Gastrocnemius medialis (tissue), 4 donors: ENCODE measurements around the gene WAPL. TPM values are rescaled to one million over a fixed set of nuclear protein-coding genes. Genes with fewer than 3 reads are reported as not detected.

Experiments
- ATAC-seq, 2 donors: fragments of 150-250 bp; one replicate each; pipeline ENCODE4 v1.9.1; 2016
- DNase-seq, 2 donors: peaks; one replicate each; pipeline ENCODE4 v3.0.0-alpha.2; 2019
- H3K27ac ChIP-seq, 4 donors: fragments of 200-600 bp; sonication (generic); 1 replicate in 1 of 4; 2 replicates in 3 of 4; pipeline ENCODE4 v1.5.1; 2016 to 2018; ENCODE audit warnings: mild to moderate bottlenecking in 2 of 4, moderate library complexity in 1 of 4
- H3K27me3 ChIP-seq, 3 donors: fragments of 200-600 bp; sonication (generic) in 2 of 3; 1 replicate in 1 of 3; 2 replicates in 2 of 3; pipeline versions ENCODE4 v1.5.1 to v1.6.0; 2016 to 2019; ENCODE audit warnings: mild to moderate bottlenecking in 1 of 3, moderate library complexity in 1 of 3
- H3K36me3 ChIP-seq, 2 donors: fragments of 200-600 bp; sonication (generic) in 1 of 2; one replicate each; pipeline ENCODE4 v1.5.1; 2017 to 2018
- H3K4me1 ChIP-seq, 2 donors: fragments of 200-600 bp; sonication (generic) in 1 of 2; one replicate each; pipeline ENCODE4 v1.5.1; 2016 to 2017; ENCODE audit warnings: mild to moderate bottlenecking in 2 of 2
- H3K4me3 ChIP-seq, 4 donors: fragments of 200-600 bp; sonication (generic) in 3 of 4; 1 replicate in 1 of 4; 2 replicates in 3 of 4; pipeline ENCODE4 v1.5.1; 2016 to 2019; ENCODE audit warnings: mild to moderate bottlenecking in 2 of 4
- H3K9me3 ChIP-seq, 3 donors: fragments of 200-600 bp; sonication (generic) in 2 of 3; 1 replicate in 1 of 3; 2 replicates in 2 of 3; pipeline ENCODE4 v1.5.1; 2016 to 2019
- POLR2A ChIP-seq, 2 donors: fragments of 450-650 bp; IDR thresholded peaks; one replicate each; pipeline ENCODE4 v1.6.1; 2017; ENCODE audit warnings: antibody characterized with exemption in 2 of 2, mild to moderate bottlenecking in 2 of 2, moderate library complexity in 2 of 2
- in situ Hi-C, 4 donors: fragments of 200-750 bp; cut with MboI; loops; one replicate each; pipeline versions ENCODE4 v1.15.0 to v1.8.0; 2017; ENCODE audit warnings: low sequenced_read_pairs in 4 of 4
- intact Hi-C: fragments of 100-400 bp; cut with DNase I; formaldehyde crosslinking; loops from one replicate; pipeline ENCODE4 v1.15.1; 2023; ENCODE audit warnings: low total_unique reads
- total RNA-seq, 4 donors: library from RNA; depleted of rRNA; stranded (reverse); fragments of >200 nt; gene quantifications; one replicate each; pipeline versions ENCODE4 v1.1.0 to v1.2.3, GENCODE V29; 2016
- TF ChIP-seq, protein P1 (sequence below), 5 experiments: fragments of 450-650 bp in 3 of 5; fragments of 200-600 bp in 2 of 5; sonication (generic) in 2 of 5; IDR thresholded peaks in 4 of 5; conservative IDR thresholded peaks in 1 of 5; 1 replicate in 4 of 5; 2 replicates in 1 of 5; pipeline ENCODE4 v1.5.1; 2016 to 2019; ENCODE audit warnings: antibody characterized with exemption in 5 of 5, mild to moderate bottlenecking in 3 of 5, moderate library complexity in 3 of 5

Gene WAPL
- total RNA-seq, 4 donors from 2014 or later: 36.9 to 43.4 (median 39.6) TPM

DNA sequence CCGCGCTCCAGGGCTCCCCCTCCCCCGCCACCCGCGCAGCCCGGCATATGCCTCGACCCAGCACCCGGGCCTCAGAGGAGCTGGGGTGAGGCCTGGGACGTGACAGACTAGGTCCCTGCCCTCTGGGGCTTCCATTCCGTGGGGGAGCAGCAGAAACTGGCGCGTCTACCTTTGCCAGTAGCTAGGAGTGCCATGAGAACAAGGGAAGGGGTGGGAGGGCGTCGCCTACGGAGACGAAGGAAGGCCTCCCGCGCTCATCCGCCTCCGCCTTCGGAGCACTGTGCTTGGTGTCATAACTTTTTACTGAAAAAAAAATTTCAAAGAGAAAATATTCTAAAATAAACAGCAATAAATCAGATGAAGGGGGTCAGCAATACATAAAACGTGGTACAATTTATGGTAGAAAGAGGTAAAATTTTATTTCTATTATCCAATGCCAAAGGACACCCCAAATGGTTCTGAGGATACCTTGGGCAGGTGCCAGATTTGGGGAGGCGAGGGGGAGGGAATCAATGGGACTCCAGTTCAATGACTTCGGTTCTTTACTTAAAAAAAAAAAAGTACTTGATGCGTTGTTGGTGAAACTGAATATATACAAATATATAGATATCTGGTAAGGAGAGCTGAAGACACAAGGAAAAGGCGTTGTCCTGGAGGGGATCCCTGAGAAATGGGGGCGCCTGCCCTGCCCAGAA, 119.9 kb downstream of the WAPL start:
- H3K9me3 ChIP-seq: no peaks in the 10 kb centered on the region
- H3K4me3 ChIP-seq: peak overlapping the region; percentile 56 to 92 (median 67)
- H3K27ac ChIP-seq: no peak overlapping the region
- peaks cover 5 to 13% (median 10%) of the 10 kb centered on the region in 3 donors for H3K27me3 ChIP-seq
- intact Hi-C loops: loop anchor here (2.0 kb wide), 2 partner anchors 37 to 119 kb away; partner anchors contain the start of gene WAPL
- no peaks in the 10 kb centered on the region for H3K36me3 ChIP-seq
- in situ Hi-C loops: no loop called here
- no peak for DNase-seq
- TF ChIP-seq, protein P1, sequence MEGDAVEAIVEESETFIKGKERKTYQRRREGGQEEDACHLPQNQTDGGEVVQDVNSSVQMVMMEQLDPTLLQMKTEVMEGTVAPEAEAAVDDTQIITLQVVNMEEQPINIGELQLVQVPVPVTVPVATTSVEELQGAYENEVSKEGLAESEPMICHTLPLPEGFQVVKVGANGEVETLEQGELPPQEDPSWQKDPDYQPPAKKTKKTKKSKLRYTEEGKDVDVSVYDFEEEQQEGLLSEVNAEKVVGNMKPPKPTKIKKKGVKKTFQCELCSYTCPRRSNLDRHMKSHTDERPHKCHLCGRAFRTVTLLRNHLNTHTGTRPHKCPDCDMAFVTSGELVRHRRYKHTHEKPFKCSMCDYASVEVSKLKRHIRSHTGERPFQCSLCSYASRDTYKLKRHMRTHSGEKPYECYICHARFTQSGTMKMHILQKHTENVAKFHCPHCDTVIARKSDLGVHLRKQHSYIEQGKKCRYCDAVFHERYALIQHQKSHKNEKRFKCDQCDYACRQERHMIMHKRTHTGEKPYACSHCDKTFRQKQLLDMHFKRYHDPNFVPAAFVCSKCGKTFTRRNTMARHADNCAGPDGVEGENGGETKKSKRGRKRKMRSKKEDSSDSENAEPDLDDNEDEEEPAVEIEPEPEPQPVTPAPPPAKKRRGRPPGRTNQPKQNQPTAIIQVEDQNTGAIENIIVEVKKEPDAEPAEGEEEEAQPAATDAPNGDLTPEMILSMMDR (IDR thresholded peaks at IDR 0.05 in 4 of 5, conservative IDR thresholded peaks at IDR 0.05 in 1 of 5): no peak
- no peak for TF ChIP-seq POLR2A (IDR thresholded peaks at IDR 0.05)
- no peak for ATAC-seq
- H3K4me1 ChIP-seq: peaks cover 11 to 29% of the 10 kb centered on the region in 2 donors

DNA sequence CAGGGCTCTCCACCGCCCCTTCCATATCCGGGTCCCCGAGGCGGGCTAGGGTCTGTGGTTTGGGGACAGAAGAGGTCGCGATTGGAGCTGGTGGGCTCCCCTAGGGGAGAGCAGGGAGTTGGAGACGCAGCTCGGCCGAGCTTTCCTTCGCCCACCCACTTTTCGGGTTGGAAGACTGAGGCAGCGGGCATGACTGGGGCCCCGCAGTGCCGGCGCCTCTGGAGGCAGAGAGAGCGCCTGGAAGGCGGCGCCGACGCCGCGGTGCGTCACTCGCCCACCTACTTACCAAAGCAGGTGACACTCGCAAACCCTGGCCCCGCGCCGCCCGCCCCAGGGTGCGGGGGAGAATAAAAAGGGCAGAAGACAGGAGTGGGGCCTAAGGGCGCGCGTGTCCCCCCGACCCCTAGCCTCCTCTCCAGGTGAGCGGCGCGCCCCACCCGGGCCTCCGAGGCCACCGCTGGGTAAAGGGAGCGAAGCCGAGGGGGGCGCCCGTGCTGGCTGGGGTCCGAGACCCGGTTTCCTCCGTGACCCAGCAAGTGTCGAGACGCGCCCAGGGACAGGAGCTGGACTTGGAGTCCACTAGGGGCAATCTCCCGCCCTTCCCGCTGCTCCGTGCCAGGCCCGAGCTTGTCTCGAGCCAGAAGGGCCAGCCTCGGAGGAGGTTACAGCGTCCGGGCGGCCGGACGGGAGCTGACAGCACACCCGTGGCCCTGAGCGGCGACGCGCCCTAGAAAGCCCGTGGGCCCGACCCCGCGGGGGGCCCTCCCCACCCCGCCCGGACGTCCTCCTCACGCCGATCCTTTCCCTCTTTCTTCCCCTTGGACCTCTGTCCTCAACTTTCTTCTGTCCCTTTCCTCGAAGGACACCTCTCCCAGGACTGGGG, 120.6 kb downstream of the WAPL start:
- Histone ChIP-seq H3K27me3 (peaks cover 5 to 13% (median 10%) of the 10 kb centered on the region in 3 donors), H3K36me3 (no peaks in the 10 kb centered on the region), H3K9me3 (no peaks in the 10 kb centered on the region), H3K27ac (peak overlapping the region in 2 of 4 donors; percentile 48 to 76), H3K4me1 (peaks cover 11 to 29% of the 10 kb centered on the region in 2 donors), H3K4me3 (peak overlapping the region; percentile 56 to 92 (median 67))
- ATAC-seq (peak in 1 of 2 donors; percentile 10), DNase-seq (no peak)
- in situ Hi-C loops (no loop called here), intact Hi-C loops (loop anchor here (2.0 kb wide), 2 partner anchors 38 to 120 kb away; partner anchors contain the start of gene WAPL)
- TF ChIP-seq POLR2A (IDR thresholded peaks at IDR 0.05): no peak
- TF ChIP-seq, protein P1 (IDR thresholded peaks at IDR 0.05 in 4 of 5, conservative IDR thresholded peaks at IDR 0.05 in 1 of 5): no peak

DNA sequence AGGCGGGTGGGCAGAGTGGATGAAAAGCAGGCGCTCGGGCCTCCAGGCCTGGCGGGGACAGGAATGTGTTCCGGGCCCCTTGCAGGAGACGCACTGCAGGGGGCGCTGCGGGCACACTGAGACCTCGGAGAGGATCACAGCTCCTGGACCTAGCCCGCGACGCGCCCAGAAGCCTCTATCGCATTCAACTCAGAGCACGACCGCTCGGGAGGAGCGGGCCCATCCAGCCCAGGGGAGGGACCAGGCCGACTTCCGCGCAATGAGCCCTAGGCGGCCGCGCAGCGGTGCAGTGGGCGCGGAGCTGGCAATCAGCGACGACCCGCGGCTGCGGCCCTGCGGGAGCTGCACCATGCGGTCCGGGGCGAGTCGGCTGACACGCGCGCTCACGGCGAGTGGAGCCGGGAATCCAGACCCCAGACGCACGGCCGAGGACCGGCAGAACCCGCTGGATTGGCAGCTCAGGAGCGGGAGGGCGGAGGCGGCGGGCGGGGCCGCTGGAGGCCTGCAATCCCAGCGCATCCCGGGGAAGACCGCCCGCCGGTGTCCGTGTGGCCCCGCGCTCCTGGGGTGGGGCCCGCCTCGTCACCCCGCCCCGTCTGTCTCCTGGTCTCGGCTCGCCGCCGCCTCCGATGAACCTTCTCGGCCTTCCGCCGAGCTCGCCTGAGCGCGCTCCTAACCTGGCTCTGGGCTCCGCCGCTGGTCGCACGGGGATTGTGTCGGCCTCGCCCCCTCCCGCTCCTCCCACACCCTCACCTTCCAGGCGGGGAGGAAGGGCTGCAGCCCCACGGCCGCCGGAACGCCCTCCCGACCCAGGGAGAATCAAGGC, 121.5 kb downstream of the WAPL start:
- in situ Hi-C loops (loop anchor here (5.0 to 25.0 kb wide), 4 partner anchors 182 to 1863 kb away; no protein-coding TSS in a partner anchor), intact Hi-C loops (loop anchor here (1.0 to 2.0 kb wide), 3 partner anchors 39 to 185 kb away; partner anchors contain the start of gene WAPL)
- ATAC-seq (peak; percentile 89 to 94), DNase-seq (peak; percentile 77 to 83)
- Histone ChIP-seq H3K4me1 (peaks cover 11 to 29% of the 10 kb centered on the region in 2 donors), H3K4me3 (peak overlapping the region; percentile 56 to 92 (median 67)), H3K36me3 (no peaks in the 10 kb centered on the region), H3K27me3 (peaks cover 5 to 13% (median 13%) of the 10 kb centered on the region in 3 donors), H3K27ac (peak overlapping the region in 3 of 4 donors; percentile 48 to 76 (median 52)), H3K9me3 (no peaks in the 10 kb centered on the region)
- TF ChIP-seq, protein P1 (IDR thresholded peaks at IDR 0.05 in 4 of 5, conservative IDR thresholded peaks at IDR 0.05 in 1 of 5): peak; percentile 87 to 96 (median 90)
- TF ChIP-seq POLR2A (IDR thresholded peaks at IDR 0.05): no peak

DNA sequence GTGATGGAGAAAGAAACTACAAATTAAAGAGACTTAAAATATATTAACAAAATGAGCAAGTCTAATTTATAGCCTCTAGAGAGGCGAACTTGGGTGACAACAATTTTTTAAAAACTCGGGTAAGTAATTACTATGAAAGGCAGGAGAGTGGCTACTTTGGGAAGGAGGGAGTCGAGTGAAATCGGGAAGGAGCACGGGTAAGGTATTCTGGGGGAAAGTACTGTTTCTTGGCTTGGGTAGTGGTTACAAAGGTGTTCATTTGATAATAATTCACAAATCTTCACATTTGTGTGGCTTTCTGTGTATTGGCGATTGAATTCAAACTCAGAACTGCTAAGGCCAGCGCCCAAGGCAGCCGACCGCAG, 122.1 kb downstream of the WAPL start:
- H3K27me3 ChIP-seq: peaks cover 5 to 13% (median 13%) of the 10 kb centered on the region in 3 donors
- DNase-seq (no peak), ATAC-seq (no peak)
- H3K4me3 ChIP-seq: peak overlapping the region in 2 of 4 donors; percentile 63 to 92
- TF ChIP-seq, protein P1 (IDR thresholded peaks at IDR 0.05 in 4 of 5, conservative IDR thresholded peaks at IDR 0.05 in 1 of 5): no peak
- no peak for TF ChIP-seq POLR2A (IDR thresholded peaks at IDR 0.05)
- H3K4me1 ChIP-seq: peaks cover 11 to 29% of the 10 kb centered on the region in 2 donors
- in situ Hi-C loops: loop anchor here (5.0 to 25.0 kb wide), 4 partner anchors 183 to 1862 kb away; no protein-coding TSS in a partner anchor
- H3K27ac ChIP-seq: peak overlapping the region in 3 of 4 donors; percentile 39 to 48 (median 46)
- H3K36me3 ChIP-seq: no peaks in the 10 kb centered on the region
- no peaks in the 10 kb centered on the region for H3K9me3 ChIP-seq
- intact Hi-C loops: loop anchor here (1.0 kb wide), 1 partner anchor 186 kb away; no protein-coding TSS in a partner anchor
